RPMI7951 (cell line): Measurements from ENCODE around the gene CHD6. TPM values are rescaled to one million over a fixed set of nuclear protein-coding genes. Genes with fewer than 3 reads are reported as not detected.
A peak's percentile ranks its signal among the peaks of the same experiment; 100 is the strongest.

ENCODE experiments used
- DNase-seq: peaks from one replicate; pipeline ENCODE4 v3.0.0-alpha.2; 2012; ENCODE audit warnings: low read depth
- total RNA-seq: library from RNA; depleted of rRNA; stranded (reverse); fragments of >200 nt; shearing (Covaris generic); gene quantifications from 2 replicates; pipeline ENCODE4 v1.2.3, GENCODE V29; 2014

Gene CHD6
- total RNA-seq, 1 experiment from 2014 or later = 17.4 TPM

GRCh38 chr20:41425180-41425884, 192.8 kb downstream of the CHD6 start:
- DNase-seq = peak; percentile 16

GRCh38 chr20:41424546-41424945, 193.6 kb downstream of the CHD6 start:
- DNase-seq = peak; percentile 10

- DNase-seq = no peak
These were observed 194.2 kb downstream of the CHD6 start for GRCh38 chr20:41424011-41424410.

- DNase-seq = no peak
These were observed 195.2 kb downstream of the CHD6 start for GRCh38 chr20:41422953-41423352.

GRCh38 chr20:41418739-41419293, 199.4 kb downstream of the CHD6 start:
- DNase-seq = no peak

GRCh38 chr20:41418031-41418430, 200.1 kb downstream of the CHD6 start:
- no peak for DNase-seq

- no peak for DNase-seq
These were observed 203.0 kb downstream of the CHD6 start for GRCh38 chr20:41415191-41415590.

GRCh38 chr20:41413169-41413568, 205.0 kb downstream of the CHD6 start:
- DNase-seq = no peak

- no peak for DNase-seq
These were observed 205.7 kb downstream of the CHD6 start for GRCh38 chr20:41412324-41413120.

- peak; percentile 54 for DNase-seq
These were observed 206.8 kb downstream of the CHD6 start for GRCh38 chr20:41411391-41411847.

GRCh38 chr20:41408986-41409385, 209.2 kb downstream of the CHD6 start:
- DNase-seq = peak; percentile 91

- DNase-seq = peak; percentile 73
These were observed 209.9 kb downstream of the CHD6 start for GRCh38 chr20:41408156-41408794.

- no peak for DNase-seq
These were observed 210.6 kb downstream of the CHD6 start for GRCh38 chr20:41407607-41408006.

- no peak for DNase-seq
These were observed 211.2 kb downstream of the CHD6 start for GRCh38 chr20:41406896-41407444.

- DNase-seq = no peak
These were observed 211.8 kb downstream of the CHD6 start for GRCh38 chr20:41406353-41406752.

GRCh38 chr20:41405436-41405835, 212.7 kb downstream of the CHD6 start:
- DNase-seq = no peak

- no peak for DNase-seq
These were observed 214.6 kb downstream of the CHD6 start for GRCh38 chr20:41403604-41404003.

- no peak for DNase-seq
These were observed 219.8 kb downstream of the CHD6 start for GRCh38 chr20:41398408-41398807.

GRCh38 chr20:41395667-41396664, 222.2 kb downstream of the CHD6 start:
- peak; percentile 23 for DNase-seq

- DNase-seq = no peak
These were observed 223.1 kb downstream of the CHD6 start for GRCh38 chr20:41394931-41395666.
